ENCODE measurements around the gene KDM4B.
A peak's percentile ranks its signal among the peaks of the same experiment; 100 is the strongest.
"Not testable (repeated sequence)": the region's sequence is repeated elsewhere in the genome, so short reads cannot be mapped to it uniquely, and the experiment has no call there.

Gene KDM4B

GRCh38 chr19:5157186-5157585 lies 188.3 kb downstream of the KDM4B start:
- WGBS (ENCODE audit: insufficient coverage), result 100% methylated on average over 2 of the region's 4 CpGs

DNA sequence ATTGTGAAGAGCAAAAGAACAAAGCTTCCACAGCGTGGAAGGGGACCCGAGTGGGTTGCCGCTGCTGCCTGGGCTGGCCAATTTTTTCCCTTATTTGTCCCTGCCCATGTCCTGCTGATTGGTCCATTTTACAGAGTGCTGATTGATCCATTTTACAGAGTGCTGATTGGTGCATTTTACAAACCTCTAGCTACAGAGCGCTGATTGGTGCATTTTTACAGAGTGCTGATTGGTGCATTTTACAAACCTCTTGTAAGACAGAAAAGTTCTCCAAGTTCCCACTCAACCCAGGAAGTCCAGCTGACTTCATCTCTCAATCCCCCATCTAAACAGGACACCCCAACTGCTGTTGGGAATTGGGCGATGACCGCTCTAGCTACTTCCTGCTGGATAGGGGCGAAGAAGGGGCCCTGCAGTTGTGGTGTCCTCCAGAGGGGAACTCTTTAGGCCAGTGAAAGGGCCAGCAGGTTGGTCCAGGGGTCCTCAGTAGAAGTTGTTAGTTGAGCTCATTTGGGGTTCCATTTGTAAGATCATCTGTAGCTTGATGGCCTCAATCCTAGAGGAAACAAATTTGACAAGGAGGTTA lies 189.7 kb downstream of the KDM4B start:
- 100% methylated on average over 5 of the region's 7 CpGs for WGBS (ENCODE audit: insufficient coverage)

More at GRCh38 chr19:5157186-5157585, 188.3 kb downstream of the KDM4B start:
- no peak for DNase-seq
- POLR2A ChIA-PET, result no interaction called here
- no peak overlapping the region for H3K27ac ChIP-seq (ENCODE audit: insufficient read depth in 1 of 2, low read depth in 1 of 2, low read length in 2 of 2, poor library complexity in 1 of 2, severe bottlenecking in 2 of 2)
- no peaks in the 10 kb centered on the region for H3K27me3 ChIP-seq (replicated peaks in 2 of 5; ENCODE audit: control insufficient read depth in 4 of 5, insufficient read depth in 5 of 5, low read length in 4 of 5)
- peaks cover 0 to 10% (median 0%) of the 10 kb centered on the region in 5 experiments for H3K9me3 ChIP-seq (ENCODE audit: control extremely low read depth in 1 of 5, control insufficient read depth in 4 of 5, insufficient read depth in 2 of 5, low read depth in 1 of 5, low read length in 4 of 5)
- no peak overlapping the region for H3K4me3 ChIP-seq (ENCODE audit: control insufficient read depth in 1 of 7, extremely low read depth in 1 of 7, insufficient read depth in 4 of 7, low read depth in 2 of 7, low read length in 6 of 7)
- CTCF ChIA-PET, result interaction anchor here (5.2 kb wide), 1 partner anchor 110 kb away, joined by 32 read pairs; no protein-coding TSS in a partner anchor
- H3K36me3 ChIP-seq (ENCODE audit: control insufficient read depth in 4 of 4, insufficient read depth in 4 of 4, low read length in 3 of 4), result peaks cover 0 to 4% (median 0%) of the 10 kb centered on the region in 4 experiments
- no peaks in the 10 kb centered on the region for H3K4me1 ChIP-seq (ENCODE audit: control extremely low read depth in 1 of 4, control insufficient read depth in 4 of 4, insufficient read depth in 4 of 4, low read length in 3 of 4)

GRCh38 chr19:5160158-5160795 lies 191.4 kb downstream of the KDM4B start:
- POLR2A ChIA-PET, CTCF ChIA-PET: not testable (repeated sequence)
- 94% methylated on average over 2 of the region's 2 CpGs for WGBS (ENCODE audit: insufficient coverage)

More for the DNA sequence above, 189.7 kb downstream of the KDM4B start:
- H3K27me3 ChIP-seq (replicated peaks in 2 of 5; ENCODE audit: control insufficient read depth in 4 of 5, insufficient read depth in 5 of 5, low read length in 4 of 5); H3K36me3 ChIP-seq (ENCODE audit: control insufficient read depth in 4 of 4, insufficient read depth in 4 of 4, low read length in 3 of 4); POLR2A ChIA-PET; H3K27ac ChIP-seq (ENCODE audit: insufficient read depth in 1 of 2, low read depth in 1 of 2, low read length in 2 of 2, poor library complexity in 1 of 2, severe bottlenecking in 2 of 2); H3K9me3 ChIP-seq (ENCODE audit: control extremely low read depth in 1 of 5, control insufficient read depth in 4 of 5, insufficient read depth in 2 of 5, low read depth in 1 of 5, low read length in 4 of 5); DNase-seq; H3K4me1 ChIP-seq (ENCODE audit: control extremely low read depth in 1 of 4, control insufficient read depth in 4 of 4, insufficient read depth in 4 of 4, low read length in 3 of 4); H3K4me3 ChIP-seq (ENCODE audit: control insufficient read depth in 1 of 7, extremely low read depth in 1 of 7, insufficient read depth in 4 of 7, low read depth in 2 of 7, low read length in 6 of 7): not testable (repeated sequence)
- CTCF ChIA-PET, result interaction anchor here (1.1 kb wide), 1 partner anchor 110 kb away, joined by 4 read pairs; no protein-coding TSS in a partner anchor

GRCh38 chr19:5164845-5165696 lies 196.2 kb downstream of the KDM4B start:
- H3K4me1 ChIP-seq (ENCODE audit: control extremely low read depth in 1 of 4, control insufficient read depth in 4 of 4, insufficient read depth in 4 of 4, low read length in 3 of 4); H3K27ac ChIP-seq (ENCODE audit: insufficient read depth in 1 of 2, low read depth in 1 of 2, low read length in 2 of 2, poor library complexity in 1 of 2, severe bottlenecking in 2 of 2); H3K36me3 ChIP-seq (ENCODE audit: control insufficient read depth in 4 of 4, insufficient read depth in 4 of 4, low read length in 3 of 4); DNase-seq; H3K4me3 ChIP-seq (ENCODE audit: control insufficient read depth in 1 of 7, extremely low read depth in 1 of 7, insufficient read depth in 4 of 7, low read depth in 2 of 7, low read length in 6 of 7); POLR2A ChIA-PET; H3K9me3 ChIP-seq (ENCODE audit: control extremely low read depth in 1 of 5, control insufficient read depth in 4 of 5, insufficient read depth in 2 of 5, low read depth in 1 of 5, low read length in 4 of 5); CTCF ChIA-PET; H3K27me3 ChIP-seq (replicated peaks in 2 of 5; ENCODE audit: control insufficient read depth in 4 of 5, insufficient read depth in 5 of 5, low read length in 4 of 5): not testable (repeated sequence)
- 88% methylated on average over 22 of the region's 23 CpGs for WGBS (ENCODE audit: insufficient coverage)

More at GRCh38 chr19:5160158-5160795, 191.4 kb downstream of the KDM4B start:
- not testable (repeated sequence) for DNase-seq; H3K27ac ChIP-seq (ENCODE audit: insufficient read depth in 1 of 2, low read depth in 1 of 2, low read length in 2 of 2, poor library complexity in 1 of 2, severe bottlenecking in 2 of 2); H3K36me3 ChIP-seq (ENCODE audit: control insufficient read depth in 4 of 4, insufficient read depth in 4 of 4, low read length in 3 of 4); H3K9me3 ChIP-seq (ENCODE audit: control extremely low read depth in 1 of 5, control insufficient read depth in 4 of 5, insufficient read depth in 2 of 5, low read depth in 1 of 5, low read length in 4 of 5); H3K4me3 ChIP-seq (ENCODE audit: control insufficient read depth in 1 of 7, extremely low read depth in 1 of 7, insufficient read depth in 4 of 7, low read depth in 2 of 7, low read length in 6 of 7); H3K4me1 ChIP-seq (ENCODE audit: control extremely low read depth in 1 of 4, control insufficient read depth in 4 of 4, insufficient read depth in 4 of 4, low read length in 3 of 4); H3K27me3 ChIP-seq (replicated peaks in 2 of 5; ENCODE audit: control insufficient read depth in 4 of 5, insufficient read depth in 5 of 5, low read length in 4 of 5)

- Histone ChIP-seq H3K27me3 (replicated peaks in 2 of 5; ENCODE audit: control insufficient read depth in 4 of 5, insufficient read depth in 5 of 5, low read length in 4 of 5) (no peaks in the 10 kb centered on the region), H3K36me3 (ENCODE audit: control insufficient read depth in 4 of 4, insufficient read depth in 4 of 4, low read length in 3 of 4) (no peaks in the 10 kb centered on the region), H3K27ac (ENCODE audit: insufficient read depth in 1 of 2, low read depth in 1 of 2, low read length in 2 of 2, poor library complexity in 1 of 2, severe bottlenecking in 2 of 2) (no peak overlapping the region), H3K4me1 (ENCODE audit: control extremely low read depth in 1 of 4, control insufficient read depth in 4 of 4, insufficient read depth in 4 of 4, low read length in 3 of 4) (no peaks in the 10 kb centered on the region), H3K4me3 (ENCODE audit: control insufficient read depth in 1 of 7, extremely low read depth in 1 of 7, insufficient read depth in 4 of 7, low read depth in 2 of 7, low read length in 6 of 7) (no peak overlapping the region), H3K9me3 (ENCODE audit: control extremely low read depth in 1 of 5, control insufficient read depth in 4 of 5, insufficient read depth in 2 of 5, low read depth in 1 of 5, low read length in 4 of 5) (no peaks in the 10 kb centered on the region)
- 86% methylated on average over 2 of the region's 2 CpGs for WGBS (ENCODE audit: insufficient coverage)
- CTCF ChIA-PET, result no interaction called here
- POLR2A ChIA-PET, result no interaction called here
- no peak for DNase-seq
These were observed 196.7 kb downstream of the KDM4B start for GRCh38 chr19:5165697-5166019.

DNA sequence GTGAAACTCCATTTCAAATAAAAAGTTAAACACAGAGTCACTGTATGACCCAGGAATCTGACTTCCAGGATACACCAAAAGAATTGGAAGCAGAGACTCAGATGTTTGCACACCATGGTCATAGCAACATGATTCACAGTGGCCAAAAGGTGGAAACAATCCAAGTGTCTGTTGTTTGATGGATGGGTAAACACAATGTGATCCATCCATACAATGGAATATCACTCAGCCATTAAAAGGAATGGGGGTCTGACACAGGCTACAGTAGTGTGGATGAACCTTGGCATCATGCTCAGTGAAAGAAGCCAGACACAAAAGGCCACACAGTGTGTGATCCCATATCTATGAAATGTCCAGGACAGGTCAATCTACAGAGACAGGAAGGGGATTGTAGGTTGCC lies 197.3 kb downstream of the KDM4B start:
- no peaks in the 10 kb centered on the region for H3K9me3 ChIP-seq (ENCODE audit: control extremely low read depth in 1 of 5, control insufficient read depth in 4 of 5, insufficient read depth in 2 of 5, low read depth in 1 of 5, low read length in 4 of 5)
- no peak overlapping the region for H3K27ac ChIP-seq (ENCODE audit: insufficient read depth in 1 of 2, low read depth in 1 of 2, low read length in 2 of 2, poor library complexity in 1 of 2, severe bottlenecking in 2 of 2)
- H3K36me3 ChIP-seq (ENCODE audit: control insufficient read depth in 4 of 4, insufficient read depth in 4 of 4, low read length in 3 of 4), result no peaks in the 10 kb centered on the region
- H3K27me3 ChIP-seq (replicated peaks in 2 of 5; ENCODE audit: control insufficient read depth in 4 of 5, insufficient read depth in 5 of 5, low read length in 4 of 5), result no peaks in the 10 kb centered on the region
- POLR2A ChIA-PET, result no interaction called here
- CTCF ChIA-PET, result no interaction called here
- no peak overlapping the region for H3K4me3 ChIP-seq (ENCODE audit: control insufficient read depth in 1 of 7, extremely low read depth in 1 of 7, insufficient read depth in 4 of 7, low read depth in 2 of 7, low read length in 6 of 7)
- no peak for DNase-seq
- no peaks in the 10 kb centered on the region for H3K4me1 ChIP-seq (ENCODE audit: control extremely low read depth in 1 of 4, control insufficient read depth in 4 of 4, insufficient read depth in 4 of 4, low read length in 3 of 4)

GRCh38 chr19:5170329-5170745 lies 201.4 kb downstream of the KDM4B start:
- ChIA-PET CTCF (no interaction called here), POLR2A (no interaction called here)
- H3K4me3 ChIP-seq (ENCODE audit: control insufficient read depth in 1 of 7, extremely low read depth in 1 of 7, insufficient read depth in 4 of 7, low read depth in 2 of 7, low read length in 6 of 7), result no peak overlapping the region
- WGBS (ENCODE audit: insufficient coverage), result 68% methylated on average over 4 of the region's 4 CpGs
- no peaks in the 10 kb centered on the region for H3K9me3 ChIP-seq (ENCODE audit: control extremely low read depth in 1 of 5, control insufficient read depth in 4 of 5, insufficient read depth in 2 of 5, low read depth in 1 of 5, low read length in 4 of 5)
- H3K36me3 ChIP-seq (ENCODE audit: control insufficient read depth in 4 of 4, insufficient read depth in 4 of 4, low read length in 3 of 4), result no peaks in the 10 kb centered on the region
- H3K27ac ChIP-seq (ENCODE audit: insufficient read depth in 1 of 2, low read depth in 1 of 2, low read length in 2 of 2, poor library complexity in 1 of 2, severe bottlenecking in 2 of 2), result no peak overlapping the region
- DNase-seq, result peak; percentile 9 to 28 (median 20)
- H3K27me3 ChIP-seq (replicated peaks in 2 of 5; ENCODE audit: control insufficient read depth in 4 of 5, insufficient read depth in 5 of 5, low read length in 4 of 5), result no peaks in the 10 kb centered on the region
- no peaks in the 10 kb centered on the region for H3K4me1 ChIP-seq (ENCODE audit: control extremely low read depth in 1 of 4, control insufficient read depth in 4 of 4, insufficient read depth in 4 of 4, low read length in 3 of 4)

All from common myeloid progenitor, CD34-positive (primary cell).